Breast epithelium (tissue), 4 donors: Measurements from ENCODE around the gene SLTM. TPM values are rescaled to one million over a fixed set of nuclear protein-coding genes. Genes with fewer than 3 reads are reported as not detected.
"Not testable (repeated sequence)": the region's sequence is repeated elsewhere in the genome, so short reads cannot be mapped to it uniquely, and the experiment has no call there.

Experiments
- DNase-seq, 2 donors: peaks; one replicate each; pipeline ENCODE4 v3.0.0-alpha.2; 2019; ENCODE audit warnings: low spot score in 2 of 2
- H3K27ac ChIP-seq, 2 donors: fragments of 200-600 bp; sonication (generic) in 1 of 2; one replicate each; pipeline ENCODE4 v1.5.1; 2016 to 2019; ENCODE audit warnings: mild to moderate bottlenecking in 1 of 2
- H3K27me3 ChIP-seq, 2 donors: fragments of 200-600 bp; sonication (generic) in 1 of 2; one replicate each; pipeline versions ENCODE4 v1.5.1 to v1.6.0; 2017 to 2019; ENCODE audit warnings: control low read depth in 1 of 2, mild to moderate bottlenecking in 1 of 2
- H3K36me3 ChIP-seq: fragments of 200-600 bp; one replicate; pipeline ENCODE4 v1.5.1; 2019
- H3K4me1 ChIP-seq, 2 donors: fragments of 200-600 bp; sonication (generic); one replicate each; pipeline ENCODE4 v1.5.1; 2016 to 2019; ENCODE audit warnings: control low read depth in 1 of 2
- H3K4me3 ChIP-seq, 3 donors: fragments of 200-600 bp; sonication (generic); 1 replicate in 2 of 3; 2 replicates in 1 of 3; pipeline ENCODE4 v1.5.1; 2016 to 2019; ENCODE audit warnings: mild to moderate bottlenecking in 3 of 3, moderate library complexity in 2 of 3
- H3K9me3 ChIP-seq, 2 donors: fragments of 200-600 bp; sonication (generic) in 1 of 2; one replicate each; pipeline ENCODE4 v1.5.1; 2016 to 2019; ENCODE audit warnings: control low read depth in 1 of 2
- POLR2A ChIP-seq: fragments of 450-650 bp; IDR thresholded peaks from one replicate; pipeline ENCODE4 v1.6.1; 2016; ENCODE audit warnings: antibody characterized with exemption, mild to moderate bottlenecking, moderate library complexity
- POLR2AphosphoS5 ChIP-seq, 3 donors: sonication (generic); formaldehyde crosslinking; IDR thresholded peaks; one replicate each; pipeline ENCODE4 v1.6.1; 2017; ENCODE audit warnings: antibody characterized with exemption in 3 of 3
- intact Hi-C: fragments of 100-400 bp; cut with DNase I; formaldehyde crosslinking; loops from one replicate; pipeline ENCODE4 v1.15.1; 2023; ENCODE audit warnings: low total_unique reads
- total RNA-seq, 3 donors: library from RNA; depleted of rRNA; stranded (reverse); fragments of >200 nt; gene quantifications; one replicate each; pipeline ENCODE4 v1.1.0, GENCODE V29; 2016
- TF ChIP-seq, protein P1 (sequence below), 3 donors: fragments of 450-650 bp; IDR thresholded peaks; one replicate each; pipeline ENCODE4 v1.5.1; 2016 to 2017; ENCODE audit warnings: antibody characterized with exemption in 3 of 3, mild to moderate bottlenecking in 3 of 3, moderate library complexity in 3 of 3

Gene SLTM
- total RNA-seq, 3 donors from 2014 or later, result 102 to 195 (median 163) TPM

DNA sequence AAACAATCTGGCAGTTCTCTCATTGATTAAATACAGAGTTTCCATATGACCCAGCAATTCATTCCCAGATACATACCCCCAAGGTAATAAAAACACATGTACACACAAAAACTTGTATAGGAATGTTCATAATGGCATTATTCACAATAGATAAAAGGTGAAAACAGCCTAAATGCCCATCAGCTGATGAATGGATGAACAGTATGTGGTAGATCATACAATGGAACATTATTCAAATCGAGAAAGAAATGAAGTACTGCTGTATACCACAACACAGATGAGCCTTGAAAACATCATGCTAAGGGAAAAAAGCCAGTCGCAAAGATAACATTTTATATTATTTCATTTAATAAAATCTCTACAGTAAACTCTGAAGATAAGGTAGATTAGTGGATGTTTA, 71.2 kb downstream of the SLTM start:
- no peaks in the 10 kb centered on the region for H3K36me3 ChIP-seq
- DNase-seq, result no peak
- H3K27me3 ChIP-seq, result no peaks in the 10 kb centered on the region
- TF ChIP-seq POLR2A (no peak), POLR2AphosphoS5 (IDR thresholded peaks at IDR 0.05) (no peak)
- TF ChIP-seq, protein P1, sequence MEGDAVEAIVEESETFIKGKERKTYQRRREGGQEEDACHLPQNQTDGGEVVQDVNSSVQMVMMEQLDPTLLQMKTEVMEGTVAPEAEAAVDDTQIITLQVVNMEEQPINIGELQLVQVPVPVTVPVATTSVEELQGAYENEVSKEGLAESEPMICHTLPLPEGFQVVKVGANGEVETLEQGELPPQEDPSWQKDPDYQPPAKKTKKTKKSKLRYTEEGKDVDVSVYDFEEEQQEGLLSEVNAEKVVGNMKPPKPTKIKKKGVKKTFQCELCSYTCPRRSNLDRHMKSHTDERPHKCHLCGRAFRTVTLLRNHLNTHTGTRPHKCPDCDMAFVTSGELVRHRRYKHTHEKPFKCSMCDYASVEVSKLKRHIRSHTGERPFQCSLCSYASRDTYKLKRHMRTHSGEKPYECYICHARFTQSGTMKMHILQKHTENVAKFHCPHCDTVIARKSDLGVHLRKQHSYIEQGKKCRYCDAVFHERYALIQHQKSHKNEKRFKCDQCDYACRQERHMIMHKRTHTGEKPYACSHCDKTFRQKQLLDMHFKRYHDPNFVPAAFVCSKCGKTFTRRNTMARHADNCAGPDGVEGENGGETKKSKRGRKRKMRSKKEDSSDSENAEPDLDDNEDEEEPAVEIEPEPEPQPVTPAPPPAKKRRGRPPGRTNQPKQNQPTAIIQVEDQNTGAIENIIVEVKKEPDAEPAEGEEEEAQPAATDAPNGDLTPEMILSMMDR (IDR thresholded peaks at IDR 0.05), result no peak
- intact Hi-C loops, result no loop called here
- H3K4me1 ChIP-seq, result no peaks in the 10 kb centered on the region
- no peak overlapping the region for H3K4me3 ChIP-seq
- no peaks in the 10 kb centered on the region for H3K9me3 ChIP-seq
- no peak overlapping the region for H3K27ac ChIP-seq

DNA sequence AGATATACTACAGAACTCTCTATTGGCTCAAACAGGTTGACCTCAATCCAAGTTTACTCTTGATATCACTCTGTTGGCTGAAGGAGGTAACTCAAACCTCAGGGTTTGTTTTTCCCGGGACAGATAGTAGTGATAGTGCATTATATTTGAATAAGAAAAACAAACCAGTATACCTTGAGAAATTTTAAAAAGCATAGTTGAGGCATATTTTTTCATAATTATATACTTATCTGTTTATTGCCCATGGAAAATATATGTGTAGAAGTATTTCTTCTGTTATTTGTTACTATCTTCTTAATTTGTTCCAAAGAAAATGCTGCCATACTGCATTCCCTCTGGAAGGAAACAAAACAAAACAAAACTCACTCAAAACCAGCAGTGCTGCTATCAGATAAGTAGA, 76.9 kb downstream of the SLTM start:
- H3K4me3 ChIP-seq, H3K27ac ChIP-seq, H3K27me3 ChIP-seq, H3K36me3 ChIP-seq, intact Hi-C loops, DNase-seq, H3K4me1 ChIP-seq, H3K9me3 ChIP-seq: not testable (repeated sequence)

DNA sequence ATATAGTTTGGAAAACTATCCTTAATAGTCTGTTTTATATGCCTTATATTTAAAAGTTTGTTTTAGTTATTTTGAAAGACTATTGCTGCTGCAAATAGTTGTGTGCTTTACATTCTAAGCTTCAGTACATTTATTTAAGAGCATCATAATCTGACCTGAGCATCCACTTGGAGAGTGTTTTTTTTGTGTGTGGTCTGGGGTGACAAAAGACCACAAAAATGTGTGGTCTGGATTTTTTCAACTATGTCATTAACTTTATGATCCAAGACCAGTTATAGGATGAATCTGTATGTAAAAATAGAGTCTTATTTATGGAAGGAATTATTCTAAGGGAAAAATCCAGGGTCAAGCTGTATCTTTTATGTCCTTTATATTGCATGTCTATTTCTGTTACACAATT, 77.4 kb downstream of the SLTM start:
- intact Hi-C loops, result no loop called here
- Histone ChIP-seq H3K27ac (no peak overlapping the region), H3K9me3 (no peaks in the 10 kb centered on the region), H3K4me3 (no peak overlapping the region), H3K36me3 (peaks cover 5% of the 10 kb centered on the region), H3K27me3 (no peaks in the 10 kb centered on the region), H3K4me1 (no peaks in the 10 kb centered on the region)
- TF ChIP-seq POLR2AphosphoS5 (IDR thresholded peaks at IDR 0.05) (no peak), POLR2A (no peak)
- TF ChIP-seq, protein P1 (IDR thresholded peaks at IDR 0.05), result no peak
- DNase-seq, result no peak

DNA sequence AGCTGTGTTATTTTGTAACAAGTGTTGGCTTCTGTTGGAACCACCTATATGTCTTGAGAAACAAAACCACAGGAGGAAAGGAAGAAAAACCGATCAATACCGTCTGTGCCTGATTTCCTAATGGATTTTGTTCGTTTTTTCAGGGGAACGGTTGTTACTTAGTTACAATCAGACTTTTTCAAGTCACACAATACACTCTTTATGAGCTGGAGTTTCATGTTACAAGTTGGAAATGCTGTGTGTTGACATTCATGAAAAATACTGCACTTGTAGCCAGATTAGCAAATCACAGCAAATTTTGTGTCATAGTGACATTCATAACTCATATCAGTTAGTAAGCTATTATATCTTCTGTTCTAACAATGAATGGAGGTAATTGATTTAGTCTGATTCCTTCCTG, 78.9 kb downstream of the SLTM start:
- no peaks in the 10 kb centered on the region for H3K9me3 ChIP-seq
- TF ChIP-seq, protein P1 (IDR thresholded peaks at IDR 0.05), result no peak
- TF ChIP-seq POLR2A (no peak), POLR2AphosphoS5 (IDR thresholded peaks at IDR 0.05) (no peak)
- H3K27me3 ChIP-seq, result no peaks in the 10 kb centered on the region
- peaks cover 5% of the 10 kb centered on the region for H3K36me3 ChIP-seq
- no peak overlapping the region for H3K4me3 ChIP-seq
- no peak overlapping the region for H3K27ac ChIP-seq
- no peaks in the 10 kb centered on the region for H3K4me1 ChIP-seq
- intact Hi-C loops, result no loop called here
- no peak for DNase-seq

DNA sequence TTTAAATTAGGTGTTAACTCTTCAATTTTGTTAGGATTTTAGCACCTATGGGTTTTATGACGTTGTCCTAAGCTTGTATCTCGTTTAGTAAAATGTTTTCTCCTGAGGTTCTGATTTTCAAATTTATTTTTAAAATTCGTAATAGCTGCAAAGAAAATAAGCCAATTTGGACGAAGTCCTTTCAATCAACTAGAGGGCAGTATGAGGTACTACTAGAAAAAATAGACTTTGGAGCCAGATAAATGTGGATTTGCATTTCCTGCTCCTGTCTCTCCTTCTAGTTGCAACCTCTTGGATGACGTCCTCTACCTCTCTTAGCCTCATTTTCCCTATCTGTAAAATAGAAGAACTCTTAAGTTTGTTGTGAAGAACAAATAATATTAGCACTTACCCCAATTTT, 81.1 kb downstream of the SLTM start:
- no peak overlapping the region for H3K4me3 ChIP-seq
- no peak for TF ChIP-seq POLR2AphosphoS5 (IDR thresholded peaks at IDR 0.05)
- TF ChIP-seq POLR2A, result no peak
- TF ChIP-seq, protein P1 (IDR thresholded peaks at IDR 0.05), result no peak
- intact Hi-C loops, result no loop called here
- no peaks in the 10 kb centered on the region for H3K9me3 ChIP-seq
- no peaks in the 10 kb centered on the region for H3K27me3 ChIP-seq
- peaks cover 5% of the 10 kb centered on the region for H3K36me3 ChIP-seq
- no peak for DNase-seq
- no peaks in the 10 kb centered on the region for H3K4me1 ChIP-seq
- H3K27ac ChIP-seq, result no peak overlapping the region

DNA sequence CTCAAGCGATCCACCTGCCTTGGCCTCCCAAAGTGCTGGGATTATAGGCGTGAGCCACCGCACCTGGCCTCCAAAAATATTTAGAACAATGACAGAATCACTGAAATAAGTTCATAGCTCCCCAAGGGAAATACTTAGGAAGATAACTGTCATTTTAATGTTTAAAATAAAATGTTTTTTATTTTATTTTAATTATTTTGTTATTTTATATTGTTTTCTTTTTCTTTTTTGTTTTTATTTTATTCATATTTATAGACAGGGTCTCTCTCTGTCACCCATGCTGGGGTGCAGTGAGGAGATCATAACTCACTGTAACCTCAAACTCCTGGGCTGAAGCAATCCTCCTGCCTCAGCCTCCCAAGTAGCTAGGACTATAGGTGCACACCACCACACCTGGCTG, 82.3 kb downstream of the SLTM start:
- not testable (repeated sequence) for DNase-seq, H3K36me3 ChIP-seq, H3K27ac ChIP-seq

More for the DNA sequence above, 82.3 kb downstream of the SLTM start:
- intact Hi-C loops, H3K27me3 ChIP-seq, H3K9me3 ChIP-seq, H3K4me3 ChIP-seq, H3K4me1 ChIP-seq: not testable (repeated sequence)
